Left colon (tissue), 2 donors: ENCODE data around the gene RPL27A. TPM values are rescaled to one million over a fixed set of nuclear protein-coding genes. Genes with fewer than 3 reads are reported as not detected.

ENCODE experiments used
- ATAC-seq: fragments of 200-7000 bp; cut with Tn5 transposase; one replicate; pipeline ENCODE4 v1.9.1; 2020; ENCODE audit warnings: mild to moderate bottlenecking, moderate library complexity
- DNase-seq, 2 donors: peaks; one replicate each; pipeline ENCODE4 v3.0.0-alpha.2; 2020
- intact Hi-C, 2 donors: fragments of 100-400 bp; cut with DNase I in 1 of 2; cut with micrococcal nuclease in 1 of 2; formaldehyde crosslinking; loops; one replicate each; pipeline versions ENCODE4 v1.11.2 to v1.14.0; 2022; cut with DNase I, micrococcal nuclease
- total RNA-seq, 2 donors: library from RNA; stranded (reverse); fragmentation: NEBNext Ultra II Directional; extraction: Animal tissue kit (Norgen Biotek cat#: 25700); gene quantifications; one replicate each; pipeline ENCODE4 v1.2.1, GENCODE V29; 2021
- donor health status: DM: no; HTN: no; CAD: no.
- donor health status: DM: yes; HTN: yes; CAD: no.

The RPL27A gene
- total RNA-seq, 2 donors from 2014 or later = 731 to 768 TPM

DNA sequence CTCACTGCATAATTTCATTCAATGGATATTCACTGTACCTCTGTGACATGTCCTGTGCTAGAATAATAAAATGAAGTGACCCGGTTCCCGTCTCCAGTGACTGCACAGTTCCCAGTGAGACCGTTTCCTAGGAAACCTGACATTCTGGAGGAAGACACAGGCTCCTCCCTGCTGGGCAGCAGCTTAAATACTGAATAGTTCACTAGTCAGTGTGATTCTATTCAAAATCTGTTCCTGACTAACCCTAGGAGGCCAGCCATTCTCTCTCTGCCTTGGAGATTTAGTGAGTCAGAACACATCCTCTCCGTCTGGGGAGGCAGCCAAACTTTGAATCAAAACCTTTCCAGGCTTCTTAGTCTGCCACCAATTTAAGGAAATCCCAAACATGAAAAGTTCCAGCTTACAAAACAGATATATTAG lies 11.4 kb upstream of the RPL27A start:
- no peak for DNase-seq
- intact Hi-C loops = no loop called here
- ATAC-seq = no peak

DNA sequence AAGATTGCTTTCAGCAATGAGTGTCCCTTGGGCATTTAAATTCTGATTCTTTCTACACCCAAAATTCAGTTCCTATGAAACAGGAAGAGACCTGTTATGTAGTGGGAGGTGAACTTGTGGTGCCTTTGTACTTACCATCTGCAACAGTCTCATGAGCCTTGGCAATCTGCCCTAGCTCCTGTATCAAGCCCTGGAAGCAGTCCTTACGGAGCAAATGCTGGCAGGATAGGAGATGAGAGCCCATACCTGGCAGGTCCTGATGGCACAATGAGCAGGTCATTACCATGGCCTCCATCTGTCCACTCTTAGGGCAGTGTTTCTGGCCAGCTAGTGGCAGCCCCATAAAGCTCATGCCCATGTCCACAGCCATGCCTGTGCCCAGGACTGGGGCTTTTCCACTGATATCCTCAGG lies 10.9 kb upstream of the RPL27A start:
- ATAC-seq (no peak), DNase-seq (no peak)
- intact Hi-C loops = no loop called here

GRCh38 chr11:8672346-8672745 lies 10.2 kb upstream of the RPL27A start:
- intact Hi-C loops = no loop called here
- ATAC-seq (no peak), DNase-seq (no peak)

- DNase-seq (no peak), ATAC-seq (no peak)
- intact Hi-C loops = no loop called here
Measured at GRCh38 chr11:8674859-8675258, 7.7 kb upstream of the RPL27A start.

DNA sequence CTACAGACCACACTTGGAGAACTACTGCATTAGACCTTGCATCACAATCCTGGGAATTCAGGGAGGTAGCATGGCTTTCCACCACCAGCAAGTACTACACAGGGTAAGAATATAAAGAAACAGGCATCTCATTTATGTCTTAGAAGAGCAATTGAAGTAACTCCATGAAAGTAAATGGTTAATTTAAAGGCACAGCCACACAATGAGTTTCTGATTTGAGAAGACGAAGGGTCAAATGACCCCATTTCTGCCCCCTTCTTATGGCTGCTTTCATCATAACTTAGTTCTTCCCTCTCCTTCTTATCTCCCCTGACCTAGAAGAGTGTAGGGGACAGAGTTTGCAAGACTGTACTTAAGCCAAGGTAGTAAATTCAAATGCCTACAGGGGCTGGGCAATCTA lies 6.1 kb upstream of the RPL27A start:
- no peak for DNase-seq
- intact Hi-C loops = no loop called here
- no peak for ATAC-seq

DNA sequence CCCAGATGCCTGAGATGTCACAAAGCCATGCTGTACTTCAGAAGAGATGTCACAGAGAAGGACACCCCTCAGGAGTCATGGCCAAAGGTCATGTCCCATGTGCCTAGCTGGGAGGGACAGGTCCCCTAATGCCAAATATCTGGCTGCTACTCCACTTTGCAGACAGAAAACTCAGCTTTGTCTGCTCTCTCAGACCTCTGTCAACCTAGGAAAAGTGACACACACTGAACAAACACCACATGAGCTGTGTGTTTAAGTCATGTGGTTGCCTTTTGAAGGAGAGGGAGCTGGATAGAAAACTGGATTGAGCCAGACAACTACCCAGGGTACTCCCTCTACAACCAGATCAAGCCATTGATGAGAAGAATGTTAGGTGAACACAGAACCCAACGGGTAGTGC lies 3.6 kb upstream of the RPL27A start:
- DNase-seq = no peak
- intact Hi-C loops = no loop called here
- ATAC-seq = no peak

- DNase-seq (no peak), ATAC-seq (peak; percentile 37)
- intact Hi-C loops = loop anchor here in 1 of 2 donors (5.0 to 10.0 kb wide), 2 partner anchors 125 to 233 kb away; partner anchors contain the start of gene AKIP1
Measured at GRCh38 chr11:8681837-8682302, 722 bp upstream of the RPL27A start.

DNA sequence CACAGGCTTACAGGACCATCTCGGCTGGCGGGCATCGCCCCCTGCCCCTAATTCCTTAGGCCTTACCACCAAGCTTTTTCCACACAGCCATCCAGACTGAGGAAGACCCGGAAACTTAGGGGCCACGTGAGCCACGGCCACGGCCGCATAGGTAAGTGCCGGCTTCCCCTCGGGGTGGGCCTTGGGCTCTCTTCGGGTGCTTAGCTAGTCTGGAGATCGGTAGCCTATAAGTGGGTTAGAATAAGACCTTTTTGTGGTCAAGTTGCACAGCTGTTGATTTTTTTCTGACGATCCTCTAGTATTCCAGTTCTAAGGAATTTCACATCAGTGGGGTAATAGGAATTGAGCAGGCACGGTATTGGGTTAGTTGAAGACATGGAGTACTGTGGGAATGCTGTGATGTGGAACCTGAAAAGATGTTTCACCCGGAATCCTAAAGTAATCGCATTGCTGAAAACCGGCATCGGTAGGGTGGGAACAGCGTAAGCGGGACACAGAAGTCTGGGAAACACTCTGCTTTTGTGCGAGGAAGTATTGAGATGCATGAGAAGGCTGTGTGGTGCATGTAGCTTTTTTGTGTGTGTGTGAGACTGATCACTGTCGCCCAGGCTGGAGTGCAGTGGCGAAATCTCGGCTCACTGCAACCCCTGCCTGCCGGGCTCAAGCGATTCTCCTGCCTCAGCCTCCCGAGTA lies 669 bp downstream of the RPL27A start:
- intact Hi-C loops = loop anchor here in 1 of 2 donors (5.0 to 10.0 kb wide), 2 partner anchors 124 to 232 kb away; partner anchors contain the start of gene AKIP1
- no peak for DNase-seq
- peak; percentile 27 for ATAC-seq

DNA sequence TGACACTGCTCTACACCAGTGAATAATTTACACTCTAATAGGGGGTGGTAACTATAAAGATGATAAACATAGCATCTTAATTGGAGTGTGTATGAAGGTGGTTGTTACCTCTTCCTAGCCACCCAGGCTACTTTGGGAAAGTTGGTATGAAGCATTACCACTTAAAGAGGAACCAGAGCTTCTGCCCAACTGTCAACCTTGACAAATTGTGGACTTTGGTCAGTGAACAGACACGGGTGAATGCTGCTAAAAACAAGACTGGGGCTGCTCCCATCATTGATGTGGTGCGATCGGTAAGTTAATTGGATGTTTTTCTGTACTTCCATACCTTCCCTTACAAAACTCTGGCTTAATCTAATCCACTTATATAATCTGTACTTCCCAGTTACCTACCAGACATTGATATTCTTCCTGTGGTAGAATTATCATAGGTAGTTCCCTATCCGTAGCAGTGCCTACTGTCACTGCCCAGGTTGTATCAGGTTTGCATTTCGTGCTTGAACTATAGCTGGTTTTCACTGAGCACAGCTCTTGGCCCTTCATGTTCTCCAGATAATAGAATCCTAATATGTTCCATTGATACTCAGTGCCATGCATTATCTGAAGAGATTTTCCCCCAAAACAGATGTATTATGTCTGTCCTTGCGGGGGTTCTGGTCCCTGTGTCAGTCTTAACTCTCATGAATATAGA lies 2.2 kb downstream of the RPL27A start:
- intact Hi-C loops = loop anchor here in 1 of 2 donors (5.0 to 10.0 kb wide), 2 partner anchors 123 to 230 kb away; partner anchors contain the start of gene AKIP1
- ATAC-seq = no peak
- no peak for DNase-seq

- ATAC-seq (no peak), DNase-seq (no peak)
- intact Hi-C loops = loop anchor here in 1 of 2 donors (10.0 kb wide), 1 partner anchor 229 kb away; the partner anchor contains the start of gene AKIP1
Measured at GRCh38 chr11:8685306-8685705, 2.7 kb downstream of the RPL27A start.

GRCh38 chr11:8685820-8686219 lies 3.2 kb downstream of the RPL27A start:
- DNase-seq = no peak
- no peak for ATAC-seq
- intact Hi-C loops = loop anchor here in 1 of 2 donors (10.0 kb wide), 1 partner anchor 229 kb away; the partner anchor contains the start of gene AKIP1

- ATAC-seq (no peak), DNase-seq (no peak)
- intact Hi-C loops = loop anchor here in 1 of 2 donors (10.0 kb wide), 1 partner anchor 228 kb away; the partner anchor contains the start of gene AKIP1
Measured at GRCh38 chr11:8686325-8686724, 3.7 kb downstream of the RPL27A start.

DNA sequence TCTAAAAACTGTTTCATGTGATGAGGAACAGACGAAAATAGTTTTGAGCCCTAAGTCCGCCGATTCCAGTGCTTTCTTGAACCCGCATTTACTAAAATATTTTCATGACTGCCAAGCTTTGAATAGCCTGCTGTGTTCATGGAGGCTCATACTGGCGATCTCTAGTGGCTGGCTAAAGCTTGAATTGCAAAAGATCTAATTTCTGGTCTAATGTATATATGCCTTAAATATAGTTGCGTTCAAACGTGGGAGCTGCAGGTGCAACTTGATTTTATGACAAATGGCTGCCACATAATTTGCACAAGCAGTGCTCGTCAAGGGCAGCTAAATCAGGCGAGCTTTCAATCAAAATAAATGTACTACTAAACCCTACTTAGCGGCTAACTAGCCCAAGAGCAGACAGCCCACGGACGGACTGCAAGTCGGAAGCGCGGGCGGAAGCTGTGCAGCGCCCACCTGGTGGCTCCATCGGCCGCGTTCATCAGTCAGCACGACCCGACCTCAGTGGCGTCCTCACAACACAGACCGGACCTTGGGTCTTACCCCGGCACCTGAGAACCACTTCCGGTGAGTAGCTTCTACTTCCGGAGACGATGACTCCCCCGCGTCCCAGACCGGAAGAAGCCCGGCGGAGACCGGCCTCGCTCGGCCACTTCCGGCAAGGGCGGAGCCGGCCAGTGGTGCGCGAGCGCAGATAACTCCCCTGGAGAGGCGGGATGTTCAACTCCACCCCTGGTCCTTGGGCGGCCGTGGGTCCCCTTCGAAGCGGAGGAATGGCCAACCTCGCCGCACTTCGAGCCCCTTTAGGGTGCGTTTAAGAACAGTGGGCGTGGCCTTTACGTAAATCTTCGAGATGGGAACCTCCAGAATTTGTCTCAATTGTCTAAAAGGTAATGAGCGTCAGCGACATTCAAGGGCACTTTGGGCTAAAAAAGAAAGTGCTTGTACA lies 6.1 kb downstream of the RPL27A start:
- peak; percentile 94 to 97 for DNase-seq
- intact Hi-C loops = loop anchor here in 1 of 2 donors (10.0 kb wide), 1 partner anchor 226 kb away; the partner anchor contains the start of gene AKIP1
- ATAC-seq = peak; percentile 93

DNA sequence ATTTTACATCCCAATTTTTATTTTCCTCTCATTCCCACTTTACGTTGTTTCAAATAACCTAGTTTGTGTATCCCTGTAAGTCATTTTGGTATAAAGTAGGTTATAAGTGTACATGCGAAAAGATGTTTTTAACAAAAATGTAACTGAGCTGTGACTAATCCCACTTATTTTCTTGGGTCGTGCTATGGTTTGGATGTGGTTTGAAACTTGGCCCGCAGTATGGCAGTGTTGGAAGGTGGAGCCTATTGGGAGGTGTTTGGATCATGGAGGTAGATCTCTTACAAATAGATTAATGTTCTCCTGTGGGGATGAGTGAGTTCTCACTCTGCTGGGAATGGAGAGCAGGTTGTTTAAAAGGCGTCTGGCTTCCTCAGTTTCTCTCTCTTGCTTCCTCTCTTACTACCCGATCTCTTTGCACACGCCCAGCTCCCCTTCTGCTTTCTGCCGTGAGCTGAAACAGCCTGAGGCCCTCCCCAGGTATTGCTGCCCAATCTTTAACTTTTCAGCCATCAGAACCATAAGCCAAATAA lies 7.2 kb downstream of the RPL27A start:
- ATAC-seq = no peak
- intact Hi-C loops = loop anchor here in 1 of 2 donors (10.0 kb wide), 1 partner anchor 225 kb away; the partner anchor contains the start of gene AKIP1
- no peak for DNase-seq

GRCh38 chr11:8690374-8691342 lies 8.1 kb downstream of the RPL27A start:
- ATAC-seq (no peak), DNase-seq (peak in 1 of 2 donors; percentile 4)
- intact Hi-C loops = no loop called here

- ATAC-seq = no peak
- DNase-seq = peak in 1 of 2 donors; percentile 8
- intact Hi-C loops = no loop called here
Measured at GRCh38 chr11:8691601-8692000, 9.0 kb downstream of the RPL27A start.

- DNase-seq = peak in 1 of 2 donors; percentile 4
- no peak for ATAC-seq
- intact Hi-C loops = no loop called here
Measured at GRCh38 chr11:8692417-8692816, 9.8 kb downstream of the RPL27A start.
